Adrenal gland (tissue), 12 donors: ENCODE results near the gene CADPS. TPM values are rescaled to one million over a fixed set of nuclear protein-coding genes. Genes with fewer than 3 reads are reported as not detected.

Source experiments
- DNase-seq, 7 donors: peaks; one replicate each; pipeline ENCODE4 v3.0.0-alpha.2; 2019 to 2020
- H3K27ac ChIP-seq, 5 donors: fragments of 200-600 bp; sonication (generic) in 4 of 5; 1 replicate in 3 of 5; 2 replicates in 2 of 5; pipeline versions ENCODE4 v1.5.1 to v1.8.0; 2016 to 2020; ENCODE audit warnings: mild to moderate bottlenecking in 1 of 5
- H3K27me3 ChIP-seq: fragments of 200-600 bp; 2 replicates; pipeline ENCODE4 v1.8.0; 2021
- H3K36me3 ChIP-seq, 2 donors: fragments of 200-600 bp; replicated peaks in 1 of 2; 1 replicate in 1 of 2; 2 replicates in 1 of 2; pipeline versions ENCODE4 v1.5.1 to v1.8.0; 2018 to 2022
- H3K4me1 ChIP-seq, 2 donors: fragments of 200-600 bp; replicated peaks in 1 of 2; 1 replicate in 1 of 2; 2 replicates in 1 of 2; pipeline versions ENCODE4 v1.5.1 to v1.8.0; 2018 to 2021
- H3K4me3 ChIP-seq, 4 donors: fragments of 200-600 bp; sonication (generic) in 3 of 4; one replicate each; pipeline ENCODE4 v1.5.1; 2016 to 2018
- H3K9me3 ChIP-seq, 3 donors: fragments of 200-600 bp; sonication (generic) in 1 of 3; replicated peaks in 1 of 3; 1 replicate in 2 of 3; 2 replicates in 1 of 3; pipeline versions ENCODE4 v1.5.1 to v1.8.0; 2016 to 2021
- POLR2A ChIP-seq, 2 donors: fragments of 450-650 bp; IDR thresholded peaks; one replicate each; pipeline ENCODE4 v1.6.1; 2017; ENCODE audit warnings: antibody characterized with exemption in 2 of 2, mild to moderate bottlenecking in 2 of 2, moderate library complexity in 1 of 2
- WGBS, 4 donors: extraction: QIAGEN DNeasy Blood & Tissue Kit in 2 of 4; methylation state at CpG; one replicate each; pipeline versions ENCODE4 v1.1.5 to v1.1.7; 2013 to 2017; 5-methylcytosine and 5-hydroxymethylcytosine counted together
- intact Hi-C, 2 donors: fragments of 100-400 bp; cut with DNase I; formaldehyde crosslinking; loops; one replicate each; pipeline versions ENCODE4 v1.14.1 to v1.15.0; 2022 to 2023
- polyA plus RNA-seq, 3 donors: library from polyadenylated mRNA; stranded (reverse); fragments of 200-250 nt in 2 of 3; fragments of 350-450 nt in 1 of 3; fragmentation: Illumina TruSeq in 1 of 3; extraction: RNeasy Lipid Tissue Mini Kit (QIAGEN cat#74804) in 1 of 3; gene quantifications; one replicate each; pipeline ENCODE4 v1.2.3, GENCODE V29; 2013 to 2014
- total RNA-seq, 9 donors: library from RNA; depleted of rRNA in 4 of 9; stranded (reverse); fragments of >200 nt in 4 of 9; fragments of 120-200 nt in 1 of 9; fragmentation: NEBNext Ultra II Directional in 1 of 9; extraction: Animal tissue kit (Norgen Biotek cat#: 25700) in 1 of 9; gene quantifications; one replicate each; pipeline versions ENCODE4 v1.1.0 to v1.2.4, GENCODE V29; 2013 to 2023
- TF ChIP-seq, protein P1 (sequence below), 6 experiments: fragments of 450-650 bp in 4 of 6; fragments of 200-600 bp in 2 of 6; sonication (generic) in 1 of 6; IDR thresholded peaks; 1 replicate in 5 of 6; 2 replicates in 1 of 6; pipeline versions ENCODE4 v1.5.1 to v1.8.0; 2016 to 2021; ENCODE audit warnings: antibody characterized with exemption in 6 of 6, mild to moderate bottlenecking in 2 of 6, moderate library complexity in 1 of 6
- donor health status: healthy with polysubstance abuse.
- donor health status: Bipolar disorder and iron deficiency.
- donor health status: DM: yes; HTN: yes; CAD: no.
- donor health status: DM: no; HTN: no; CAD: no.
- donor health status: DM: no; HTN: no; CAD: no.
- donor health status: DM: yes; HTN: yes; CAD: no.

The CADPS gene
- total and polyA plus RNA-seq, 12 donors = 0.24 to 36.5 (median 11.2) TPM; not detected in 2

DNA sequence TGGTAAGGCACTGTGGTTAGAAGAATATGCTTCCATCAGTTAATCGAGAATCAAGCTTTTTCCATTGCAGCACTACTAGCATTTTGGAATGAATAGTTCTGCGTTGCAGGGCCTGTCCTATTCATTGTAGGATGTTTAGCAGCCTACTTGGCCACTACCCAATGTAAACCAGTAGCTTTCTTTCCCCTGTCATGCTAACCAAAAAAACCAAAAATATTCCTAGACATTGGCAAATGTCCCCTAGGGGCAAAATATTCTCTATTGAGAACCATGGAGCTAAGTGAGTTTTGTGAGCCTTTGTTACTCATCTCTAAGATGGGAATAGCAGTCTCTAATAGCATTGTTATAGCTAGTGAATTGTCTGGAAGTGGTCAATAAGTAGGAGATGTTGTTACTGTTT is 187.2 kb downstream of the CADPS start:
- no peaks in the 10 kb centered on the region for H3K27me3 ChIP-seq

GRCh38 chr3:62686503-62687294 is 188.5 kb downstream of the CADPS start:
- WGBS, 4 donors = 29 to 44% (median 37%) methylated on average over 4 of the region's 4 CpGs
- H3K27ac ChIP-seq = no peak overlapping the region
- intact Hi-C loops = no loop called here
- no peak overlapping the region for H3K4me3 ChIP-seq
- H3K9me3 ChIP-seq = no peaks in the 10 kb centered on the region
- no peaks in the 10 kb centered on the region for H3K27me3 ChIP-seq
- TF ChIP-seq, protein P1, sequence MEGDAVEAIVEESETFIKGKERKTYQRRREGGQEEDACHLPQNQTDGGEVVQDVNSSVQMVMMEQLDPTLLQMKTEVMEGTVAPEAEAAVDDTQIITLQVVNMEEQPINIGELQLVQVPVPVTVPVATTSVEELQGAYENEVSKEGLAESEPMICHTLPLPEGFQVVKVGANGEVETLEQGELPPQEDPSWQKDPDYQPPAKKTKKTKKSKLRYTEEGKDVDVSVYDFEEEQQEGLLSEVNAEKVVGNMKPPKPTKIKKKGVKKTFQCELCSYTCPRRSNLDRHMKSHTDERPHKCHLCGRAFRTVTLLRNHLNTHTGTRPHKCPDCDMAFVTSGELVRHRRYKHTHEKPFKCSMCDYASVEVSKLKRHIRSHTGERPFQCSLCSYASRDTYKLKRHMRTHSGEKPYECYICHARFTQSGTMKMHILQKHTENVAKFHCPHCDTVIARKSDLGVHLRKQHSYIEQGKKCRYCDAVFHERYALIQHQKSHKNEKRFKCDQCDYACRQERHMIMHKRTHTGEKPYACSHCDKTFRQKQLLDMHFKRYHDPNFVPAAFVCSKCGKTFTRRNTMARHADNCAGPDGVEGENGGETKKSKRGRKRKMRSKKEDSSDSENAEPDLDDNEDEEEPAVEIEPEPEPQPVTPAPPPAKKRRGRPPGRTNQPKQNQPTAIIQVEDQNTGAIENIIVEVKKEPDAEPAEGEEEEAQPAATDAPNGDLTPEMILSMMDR (IDR thresholded peaks at IDR 0.05) = no peak
- no peak for TF ChIP-seq POLR2A (IDR thresholded peaks at IDR 0.05)
- no peaks in the 10 kb centered on the region for H3K36me3 ChIP-seq
- no peaks in the 10 kb centered on the region for H3K4me1 ChIP-seq
- DNase-seq = no peak

More for the DNA sequence above, 187.2 kb downstream of the CADPS start:
- Histone ChIP-seq H3K36me3 (no peaks in the 10 kb centered on the region), H3K27ac (no peak overlapping the region), H3K9me3 (no peaks in the 10 kb centered on the region), H3K4me3 (no peak overlapping the region), H3K4me1 (no peaks in the 10 kb centered on the region)
- intact Hi-C loops = no loop called here
- DNase-seq = no peak
- TF ChIP-seq, protein P1 (IDR thresholded peaks at IDR 0.05) = no peak
- TF ChIP-seq POLR2A (IDR thresholded peaks at IDR 0.05) = no peak
- 49 to 70% (median 63%) methylated on average over 2 of the region's 2 CpGs for WGBS, 4 donors

DNA sequence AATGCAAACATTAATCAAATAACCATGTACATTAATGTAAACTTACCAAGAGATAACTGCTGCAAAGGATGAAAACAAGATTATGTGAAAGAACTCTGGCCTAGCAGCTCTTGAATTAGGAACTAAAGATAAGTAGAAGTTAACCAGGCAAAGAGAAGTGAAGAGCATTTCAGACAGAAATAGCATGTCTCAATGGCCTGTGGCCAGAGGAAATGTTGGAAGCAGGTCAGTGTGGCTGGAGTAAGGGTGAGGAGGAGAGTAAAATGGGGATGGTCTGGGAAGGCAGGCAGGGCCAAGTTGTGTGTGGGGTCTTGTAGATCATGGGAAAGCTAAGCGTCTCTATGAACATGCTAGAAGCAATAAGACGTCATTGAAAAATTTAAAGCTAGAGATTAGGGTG is 192.4 kb downstream of the CADPS start:
- Histone ChIP-seq H3K4me3 (no peak overlapping the region), H3K27ac (no peak overlapping the region), H3K27me3 (no peaks in the 10 kb centered on the region), H3K9me3 (no peaks in the 10 kb centered on the region), H3K36me3 (no peaks in the 10 kb centered on the region), H3K4me1 (no peaks in the 10 kb centered on the region)
- WGBS, 4 donors = 77 to 91% (median 78%) methylated on average over 2 of the region's 2 CpGs
- TF ChIP-seq, protein P1 (IDR thresholded peaks at IDR 0.05) = no peak
- TF ChIP-seq POLR2A (IDR thresholded peaks at IDR 0.05) = no peak
- intact Hi-C loops = no loop called here
- DNase-seq = no peak

DNA sequence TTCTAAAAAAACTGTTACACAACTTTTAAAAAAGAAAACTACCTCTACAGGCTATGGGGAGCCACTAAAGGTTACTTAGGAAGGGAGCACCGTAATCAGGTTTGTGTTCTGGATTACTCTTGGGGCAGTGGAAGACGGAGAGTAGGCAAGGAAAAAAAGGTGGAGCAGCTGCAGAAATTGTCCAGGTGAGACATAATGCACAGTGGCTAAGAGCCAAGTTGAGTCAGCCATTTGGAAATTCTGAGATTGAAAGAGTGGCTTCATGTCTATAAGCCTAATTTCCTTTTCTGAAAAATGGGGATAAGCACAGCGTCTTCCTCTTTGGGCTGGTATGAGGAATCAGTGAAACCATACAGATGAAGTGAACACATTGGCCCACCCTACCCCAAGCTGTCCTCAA is 195.2 kb downstream of the CADPS start:
- no peak overlapping the region for H3K27ac ChIP-seq
- intact Hi-C loops = no loop called here
- no peaks in the 10 kb centered on the region for H3K36me3 ChIP-seq
- no peaks in the 10 kb centered on the region for H3K4me1 ChIP-seq
- WGBS, 4 donors = 66 to 84% (median 79%) methylated on average over 3 of the region's 3 CpGs
- H3K9me3 ChIP-seq = no peaks in the 10 kb centered on the region
- DNase-seq = no peak
- no peaks in the 10 kb centered on the region for H3K27me3 ChIP-seq
- no peak overlapping the region for H3K4me3 ChIP-seq
- TF ChIP-seq, protein P1 (IDR thresholded peaks at IDR 0.05) = no peak
- no peak for TF ChIP-seq POLR2A (IDR thresholded peaks at IDR 0.05)
